ENCODE data around the gene ZNF280A.
"Not testable (repeated sequence)": the region's sequence is repeated elsewhere in the genome, so short reads cannot be mapped to it uniquely, and the experiment has no call there.

The ZNF280A gene

DNA sequence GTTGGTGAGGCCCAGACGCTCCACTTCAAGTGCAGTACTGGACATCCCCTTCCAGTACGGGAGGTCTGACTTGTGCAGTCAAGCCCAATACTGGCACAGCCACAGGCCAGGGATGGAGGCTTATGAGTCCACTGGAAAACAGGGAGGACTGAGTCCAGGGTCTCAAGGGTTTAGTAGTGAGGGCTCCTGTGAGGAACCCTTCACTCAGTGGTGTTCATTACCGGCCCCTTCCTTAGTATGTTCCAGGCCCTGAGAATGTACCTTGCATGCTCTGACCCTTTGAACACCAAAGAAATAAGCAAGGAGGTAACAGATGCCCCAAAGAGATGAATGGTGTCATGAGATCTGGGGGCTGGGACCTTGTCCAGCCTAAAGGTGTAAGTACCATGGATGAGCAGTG lies 27.2 kb upstream of the ZNF280A start:
- H3K4me3 ChIP-seq (ENCODE audit: low read depth, low read length), result no peak overlapping the region
- no peak for DNase-seq (ENCODE audit: low read depth)

DNA sequence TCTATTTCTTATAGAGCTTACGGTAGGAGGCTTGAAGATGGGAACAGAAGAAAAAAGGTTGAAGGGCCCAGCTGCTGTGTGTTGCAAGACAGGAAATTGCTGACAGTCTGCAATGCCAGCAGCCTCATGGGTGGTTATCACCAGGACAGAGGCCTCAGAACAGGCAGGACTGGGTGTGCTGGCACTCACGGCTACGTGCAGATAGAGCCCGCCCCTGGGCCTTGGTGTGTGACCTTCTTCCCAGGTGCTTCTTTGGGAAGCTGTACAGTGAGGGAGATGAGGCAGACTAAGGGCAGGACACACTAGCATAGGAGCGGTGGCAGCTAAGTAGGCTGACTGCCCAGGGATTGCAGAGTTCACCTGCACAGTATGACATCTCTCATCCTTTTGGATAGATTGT lies 26.4 kb upstream of the ZNF280A start:
- H3K4me3 ChIP-seq (ENCODE audit: low read depth, low read length), result no peak overlapping the region
- peak; percentile 4 for DNase-seq (ENCODE audit: low read depth)

DNA sequence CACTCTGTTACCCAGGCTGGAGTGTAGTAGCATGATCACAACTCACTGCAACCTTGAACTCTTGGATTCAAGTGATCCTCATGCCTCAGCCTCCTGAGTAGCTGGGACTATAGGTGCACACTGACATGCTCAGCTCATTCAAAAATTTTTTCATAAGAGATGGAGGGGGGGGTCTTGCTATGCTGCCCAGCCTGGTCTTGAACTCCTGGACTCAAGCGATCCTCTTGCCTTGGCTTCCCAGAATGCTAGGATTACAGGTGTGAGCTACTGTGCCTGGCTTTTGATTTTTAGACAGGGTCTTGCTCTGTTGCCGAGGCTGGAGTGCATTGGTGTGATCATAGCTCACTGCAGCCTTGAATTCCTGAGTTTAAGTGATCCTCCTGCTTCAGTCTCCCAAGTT lies 25.0 kb upstream of the ZNF280A start:
- H3K4me3 ChIP-seq (ENCODE audit: low read depth, low read length), result no peak overlapping the region

DNA sequence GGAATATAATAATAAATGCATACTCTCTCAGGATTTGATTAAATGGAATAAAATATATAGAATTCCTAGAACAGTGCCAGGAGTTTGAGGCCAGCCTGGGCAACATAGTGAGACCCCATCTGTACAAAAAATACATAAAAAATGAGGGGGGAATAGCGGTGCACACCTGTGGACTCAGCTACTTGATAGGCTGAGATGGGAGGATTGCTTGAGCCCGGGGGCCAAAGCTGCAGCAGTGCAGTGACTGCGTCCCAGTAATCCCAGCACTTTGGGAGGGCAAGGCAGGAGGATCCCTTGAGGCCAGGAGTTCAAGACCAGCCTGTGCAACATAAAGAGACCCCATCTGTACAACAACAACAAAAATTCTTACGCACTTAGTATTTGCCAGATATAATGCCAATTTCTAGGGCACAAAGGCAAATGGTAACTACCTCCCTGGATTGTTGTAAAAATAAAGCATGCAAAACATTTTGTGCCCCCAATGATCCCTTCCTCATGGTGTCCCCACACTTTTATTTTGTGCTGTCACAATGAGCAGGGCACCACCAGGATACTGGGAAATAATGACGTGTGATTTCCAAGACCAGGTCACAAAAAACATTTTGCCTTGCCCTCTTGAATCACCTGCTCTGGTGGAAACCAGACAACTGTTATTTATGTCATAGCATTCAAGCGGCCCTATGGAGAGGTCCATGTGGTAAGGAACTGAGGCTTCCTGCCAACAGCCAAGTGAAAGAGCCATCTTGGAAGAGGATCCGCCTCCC lies 18.3 kb upstream of the ZNF280A start:
- no peak for DNase-seq (ENCODE audit: low read depth)
- H3K4me3 ChIP-seq (ENCODE audit: low read depth, low read length), result no peak overlapping the region

More for the DNA sequence above, 25.0 kb upstream of the ZNF280A start:
- no peak for DNase-seq (ENCODE audit: low read depth)

DNA sequence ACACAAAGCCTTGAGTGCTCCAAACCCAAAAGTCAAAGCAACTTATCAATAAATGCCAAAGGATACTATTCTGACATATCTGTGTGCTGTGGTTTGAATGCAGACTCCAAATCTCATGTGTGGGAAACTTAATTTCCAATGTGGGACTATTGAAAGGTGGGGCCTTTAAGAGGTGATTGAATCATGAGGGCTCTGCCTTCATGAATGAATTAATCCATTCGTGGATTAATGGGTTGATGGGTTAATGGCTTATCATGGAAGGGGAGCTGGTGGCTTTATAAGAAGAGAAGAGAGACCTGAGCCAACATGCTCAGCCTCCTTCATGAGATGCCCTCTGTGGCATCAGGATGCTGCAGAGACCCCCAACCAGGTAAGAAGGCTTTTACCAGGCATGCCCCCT lies 16.8 kb upstream of the ZNF280A start:
- no peak overlapping the region for H3K4me3 ChIP-seq (ENCODE audit: low read depth, low read length)
- no peak for DNase-seq (ENCODE audit: low read depth)

DNA sequence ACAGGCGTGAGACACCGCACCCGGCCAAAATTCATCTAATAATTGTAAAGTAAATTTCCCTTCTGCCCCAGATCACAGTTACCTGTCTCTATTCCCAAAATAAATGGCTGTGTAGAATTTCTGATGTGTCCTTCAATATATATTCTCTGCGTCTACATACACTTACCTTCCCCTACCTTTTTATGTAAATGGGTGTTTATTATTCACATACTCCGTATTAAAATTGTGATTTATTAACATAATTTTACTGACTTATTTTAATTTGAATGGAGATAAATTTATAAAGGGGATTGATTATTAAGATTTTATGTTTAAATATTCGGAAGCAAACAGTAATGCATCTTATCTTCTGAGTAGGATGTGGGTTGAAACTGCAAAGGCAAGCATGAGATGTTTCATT lies 16.4 kb upstream of the ZNF280A start:
- DNase-seq (ENCODE audit: low read depth), result no peak
- no peak overlapping the region for H3K4me3 ChIP-seq (ENCODE audit: low read depth, low read length)

DNA sequence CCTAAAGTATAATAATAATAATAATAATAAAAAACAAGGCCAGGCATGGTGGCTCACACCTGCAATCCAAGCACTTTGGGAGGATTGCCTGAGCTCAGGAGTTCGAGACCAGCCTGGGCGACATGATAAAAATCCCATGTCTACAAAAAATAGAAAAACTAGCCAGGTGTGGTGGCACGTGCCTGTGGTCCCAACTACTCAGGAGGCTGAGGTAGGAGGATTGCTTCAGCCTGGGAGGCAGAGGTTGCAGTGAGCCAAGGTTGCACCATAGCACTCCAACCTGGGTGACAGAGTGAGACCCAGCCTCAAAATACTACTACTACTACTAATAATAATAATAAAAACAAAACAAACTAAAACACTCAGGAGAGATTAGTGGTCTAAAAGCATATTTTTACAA lies 15.6 kb upstream of the ZNF280A start:
- DNase-seq (ENCODE audit: low read depth), result no peak
- H3K4me3 ChIP-seq (ENCODE audit: low read depth, low read length), result no peak overlapping the region

DNA sequence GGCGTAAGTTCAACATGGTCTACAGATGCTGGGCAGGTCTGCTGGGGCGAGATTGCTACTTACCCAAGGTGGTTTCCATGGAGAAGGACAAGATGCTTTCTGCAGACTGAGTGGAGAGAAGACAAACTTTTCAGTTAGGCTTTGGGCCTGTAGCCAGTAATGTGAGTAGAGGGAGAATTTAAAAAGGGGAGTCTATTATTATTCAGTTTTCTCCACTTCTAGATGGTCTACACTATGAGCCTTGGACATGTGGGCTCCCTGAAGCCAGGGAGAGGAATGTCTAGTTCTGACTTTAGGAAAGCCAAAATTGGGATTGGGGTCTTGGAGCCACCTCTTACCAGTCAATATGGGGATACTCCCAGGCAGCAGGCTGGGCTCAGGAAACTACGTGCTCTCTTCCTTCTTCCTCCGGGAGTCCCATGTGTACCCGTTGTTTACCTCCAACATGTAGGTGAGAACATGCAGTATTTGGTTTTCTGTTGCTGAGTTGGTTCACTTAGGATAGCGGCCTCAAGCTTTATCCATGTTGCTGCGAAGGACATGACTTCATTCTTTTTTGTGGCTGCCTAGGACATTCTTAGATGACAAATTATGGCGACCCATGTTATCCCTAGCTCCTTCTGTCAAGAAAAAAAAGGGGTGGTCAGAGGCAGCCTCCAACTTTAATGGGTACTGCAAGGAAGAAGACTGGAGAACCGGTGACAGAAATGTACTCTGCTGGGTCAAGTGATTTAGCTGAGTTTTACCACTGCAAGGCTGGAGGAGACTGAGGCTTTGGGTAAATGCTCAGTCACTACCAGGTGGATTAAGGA lies 14.7 kb upstream of the ZNF280A start:
- DNase-seq (ENCODE audit: low read depth), result no peak
- no peak overlapping the region for H3K4me3 ChIP-seq (ENCODE audit: low read depth, low read length)

DNA sequence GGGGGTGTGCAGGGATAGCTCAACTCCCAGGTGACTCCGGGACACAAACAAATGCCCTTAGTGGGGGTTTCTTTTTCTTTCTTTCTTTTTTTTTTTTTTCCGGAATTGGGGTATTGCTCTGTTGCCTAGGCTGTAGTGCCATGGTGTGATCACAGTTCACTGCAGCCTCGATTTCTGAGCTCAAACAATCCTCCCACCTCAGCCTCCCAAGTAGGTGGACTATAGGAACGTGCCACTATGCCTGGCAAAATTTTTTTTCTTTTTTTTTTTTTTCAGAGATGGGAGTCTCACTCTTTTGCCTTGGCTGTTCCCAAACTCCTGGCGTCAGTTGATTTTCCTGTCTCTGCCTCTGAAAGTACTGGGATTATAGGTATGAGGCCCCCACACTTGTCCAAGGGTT lies 13.8 kb upstream of the ZNF280A start:
- DNase-seq (ENCODE audit: low read depth), result no peak
- H3K4me3 ChIP-seq (ENCODE audit: low read depth, low read length), result no peak overlapping the region

DNA sequence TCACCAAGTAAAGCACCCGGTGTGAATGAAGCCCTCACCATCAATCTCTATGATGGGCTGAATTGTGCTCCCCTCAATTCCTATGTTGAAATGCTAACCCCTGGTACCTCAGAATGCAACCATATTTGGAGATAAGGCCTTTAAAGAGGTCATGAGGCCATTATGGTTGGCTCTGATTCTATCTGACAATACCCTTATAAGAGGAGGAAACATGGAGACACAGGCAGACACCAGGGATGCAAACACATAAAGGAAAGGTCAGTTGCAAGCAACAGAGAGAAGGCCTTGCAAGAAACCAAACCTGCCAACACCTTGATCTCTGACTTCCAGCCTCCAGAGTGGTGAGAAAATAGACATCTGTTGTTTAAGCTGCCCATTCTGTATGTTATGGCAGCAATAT lies 13.3 kb upstream of the ZNF280A start:
- DNase-seq (ENCODE audit: low read depth), result no peak
- no peak overlapping the region for H3K4me3 ChIP-seq (ENCODE audit: low read depth, low read length)

DNA sequence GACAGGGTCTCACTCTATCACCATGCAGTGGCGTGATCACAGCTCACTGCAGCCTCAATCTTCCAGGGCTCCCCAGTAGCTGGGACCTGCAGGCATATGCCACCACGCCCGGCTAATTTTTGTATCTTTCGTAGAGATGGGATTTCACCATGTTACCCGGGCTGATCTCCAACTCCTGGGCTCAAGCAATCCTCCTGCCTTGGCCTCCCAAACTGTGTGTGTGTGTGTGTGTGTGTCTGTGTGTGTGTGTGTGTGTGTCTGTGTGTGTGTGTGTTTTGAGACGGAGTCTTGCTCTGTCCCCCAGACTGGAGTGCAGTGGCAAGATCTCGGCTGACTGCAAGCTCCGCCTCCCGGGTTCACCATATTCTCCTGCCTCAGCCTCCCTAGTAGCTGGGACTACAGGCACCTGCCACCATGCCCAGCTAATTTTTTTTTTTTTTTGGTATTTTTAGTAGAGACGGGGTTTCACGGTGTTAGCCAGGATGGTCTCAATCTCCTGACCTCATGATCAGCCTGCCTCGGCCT lies 12.5 kb upstream of the ZNF280A start:
- DNase-seq (ENCODE audit: low read depth); H3K4me3 ChIP-seq (ENCODE audit: low read depth, low read length): not testable (repeated sequence)

DNA sequence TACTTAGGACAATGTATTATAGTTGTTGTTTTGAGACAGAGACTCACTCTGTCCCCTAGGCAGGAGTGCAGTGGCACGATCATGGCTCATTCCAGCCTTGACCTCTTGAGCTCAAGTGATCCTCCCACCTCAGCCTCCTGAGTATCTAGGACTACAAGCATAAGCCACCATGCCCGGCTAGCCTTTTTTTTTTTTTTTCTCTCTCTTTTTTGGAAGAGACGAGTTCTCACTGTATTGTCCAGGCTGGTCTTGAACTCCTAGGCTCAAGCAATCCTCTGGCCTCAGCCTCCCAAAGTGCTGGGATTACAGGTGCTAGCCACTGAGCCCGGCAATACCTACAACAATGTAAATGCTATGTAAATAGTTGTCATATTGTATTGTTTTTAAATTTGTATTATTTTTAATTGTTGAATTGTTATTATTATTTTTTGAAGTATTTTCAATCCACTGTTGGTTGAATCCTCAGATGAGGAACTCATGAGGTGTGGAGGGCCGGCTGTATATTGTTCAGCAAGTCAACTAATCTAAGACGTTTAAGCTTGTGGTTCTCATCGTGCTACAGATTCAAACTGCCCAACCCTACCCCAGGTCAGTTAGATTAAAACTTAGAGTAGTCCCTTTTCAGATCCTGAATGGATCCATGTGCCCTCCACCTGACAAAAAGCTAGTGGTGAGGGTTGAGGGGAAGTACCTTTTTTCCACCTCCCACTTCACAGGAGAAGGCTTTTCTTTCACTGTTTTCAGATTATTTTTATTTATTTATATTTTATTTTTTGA lies 11.9 kb upstream of the ZNF280A start:
- no peak overlapping the region for H3K4me3 ChIP-seq (ENCODE audit: low read depth, low read length)
- no peak for DNase-seq (ENCODE audit: low read depth)

DNA sequence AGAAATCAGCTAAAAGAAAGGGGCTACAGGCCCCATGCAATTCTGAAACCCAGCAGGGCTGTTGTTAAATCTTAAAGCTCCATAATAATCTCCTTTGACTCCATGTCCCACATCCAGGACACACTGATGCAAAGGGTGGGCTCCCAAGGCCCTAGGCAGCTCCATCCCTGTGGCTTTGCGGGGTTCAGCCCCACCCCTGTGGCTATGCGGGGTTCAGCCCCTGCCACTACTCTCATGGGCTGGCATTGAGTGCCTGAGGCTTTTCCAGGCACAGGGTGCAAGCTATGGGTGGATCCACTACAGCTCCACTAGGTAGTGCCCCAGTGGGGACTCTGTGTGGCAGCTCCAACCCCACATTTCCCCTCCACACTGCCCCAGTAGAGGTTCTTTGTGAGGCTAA lies 8.7 kb upstream of the ZNF280A start:
- H3K4me3 ChIP-seq (ENCODE audit: low read depth, low read length), result no peak overlapping the region
- no peak for DNase-seq (ENCODE audit: low read depth)

DNA sequence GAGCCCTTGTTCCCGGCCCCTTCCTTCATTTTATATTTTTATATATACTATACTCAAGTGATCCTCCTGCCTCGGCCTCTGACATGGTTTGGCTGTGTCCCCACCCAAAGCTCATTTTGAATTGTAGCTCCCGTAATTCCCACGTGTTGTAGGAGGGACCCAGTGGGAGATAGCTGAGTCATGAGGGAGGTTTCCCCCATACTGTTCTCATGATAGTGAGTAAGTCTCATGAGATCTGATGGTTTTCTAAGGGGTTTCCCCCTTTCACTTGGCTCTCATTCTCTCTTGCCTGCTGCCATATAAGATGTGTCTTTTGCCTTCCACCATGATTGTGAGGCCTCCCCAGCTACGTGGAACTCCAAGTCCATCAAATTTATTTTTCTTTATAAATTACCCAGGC lies 7.2 kb upstream of the ZNF280A start:
- no peak overlapping the region for H3K4me3 ChIP-seq (ENCODE audit: low read depth, low read length)
- DNase-seq (ENCODE audit: low read depth), result no peak

DNA sequence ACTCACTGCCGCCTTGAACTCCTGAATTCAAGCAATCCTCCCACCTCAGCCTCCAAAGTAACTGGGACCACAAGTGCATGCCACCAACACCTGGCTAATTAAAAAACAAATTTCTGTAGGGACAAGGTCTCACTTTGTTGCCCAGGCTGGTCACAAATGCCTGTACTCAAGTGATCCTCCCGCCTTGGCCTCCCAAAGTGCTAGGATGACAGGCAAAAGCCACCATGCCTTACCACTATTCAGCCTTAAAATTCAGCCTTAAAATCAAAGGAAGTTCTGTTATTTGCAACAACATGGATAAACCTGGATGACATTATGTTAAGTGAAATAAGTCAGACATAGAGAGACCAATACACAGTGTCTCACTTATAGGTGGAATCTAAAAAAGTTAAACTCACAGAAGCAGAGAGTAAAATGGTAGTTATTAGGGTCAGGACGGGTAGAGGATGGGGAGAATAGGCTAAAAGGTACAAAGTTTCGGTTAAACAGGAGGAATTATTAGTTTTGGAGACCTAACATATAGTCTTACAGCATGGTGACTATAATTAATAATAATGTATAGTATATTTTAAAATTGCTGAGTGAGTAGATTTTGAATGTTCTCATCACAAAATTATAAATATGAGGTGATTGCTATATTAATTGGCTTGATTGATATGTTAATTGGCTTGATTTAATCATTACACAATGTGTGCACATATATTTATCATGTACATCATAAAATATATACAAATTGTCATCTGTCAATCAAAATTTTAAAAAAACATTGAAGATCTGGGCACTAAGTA lies 6.2 kb upstream of the ZNF280A start:
- no peak overlapping the region for H3K4me3 ChIP-seq (ENCODE audit: low read depth, low read length)
- no peak for DNase-seq (ENCODE audit: low read depth)

DNA sequence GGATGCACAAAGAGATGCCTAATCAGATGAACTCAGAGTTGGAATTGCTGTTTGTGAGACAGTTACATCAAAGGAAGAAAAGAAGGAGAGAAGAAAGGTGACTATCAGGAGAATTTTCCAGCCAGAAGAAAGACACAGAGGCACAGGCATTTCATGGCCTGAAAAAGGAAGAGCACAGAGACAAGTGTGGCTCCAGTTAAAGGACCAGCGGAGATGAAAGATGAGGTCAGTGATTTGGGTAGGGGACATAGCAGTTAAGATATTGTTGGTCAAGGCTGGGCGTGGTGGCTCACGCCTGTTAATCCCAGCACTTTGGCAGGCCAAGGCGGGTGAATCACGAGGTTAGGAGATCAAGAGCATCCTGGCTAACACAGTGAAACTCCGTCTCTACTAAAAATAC lies 3.4 kb upstream of the ZNF280A start:
- no peak overlapping the region for H3K4me3 ChIP-seq (ENCODE audit: low read depth, low read length)
- no peak for DNase-seq (ENCODE audit: low read depth)

DNA sequence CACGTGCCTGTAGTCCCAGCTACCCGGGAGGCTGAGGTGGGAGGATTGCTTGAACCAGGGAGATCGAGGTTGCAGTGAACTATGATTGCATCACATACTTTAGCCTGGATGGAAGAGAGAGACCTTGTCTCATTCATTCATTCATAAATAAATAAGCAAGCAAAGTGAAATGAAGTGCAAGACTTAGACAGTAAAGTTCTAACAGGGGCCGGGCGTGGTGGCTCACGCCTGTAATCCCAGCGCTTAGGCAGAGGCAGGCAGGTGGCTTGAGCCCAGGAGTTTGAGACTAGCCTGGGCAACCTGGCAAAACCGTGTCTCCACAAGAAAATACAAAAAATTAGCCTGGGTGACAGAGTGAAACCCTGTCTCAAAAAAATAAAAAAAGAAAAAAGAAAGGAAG lies 1.6 kb upstream of the ZNF280A start:
- no peak overlapping the region for H3K4me3 ChIP-seq (ENCODE audit: low read depth, low read length)
- no peak for DNase-seq (ENCODE audit: low read depth)

DNA sequence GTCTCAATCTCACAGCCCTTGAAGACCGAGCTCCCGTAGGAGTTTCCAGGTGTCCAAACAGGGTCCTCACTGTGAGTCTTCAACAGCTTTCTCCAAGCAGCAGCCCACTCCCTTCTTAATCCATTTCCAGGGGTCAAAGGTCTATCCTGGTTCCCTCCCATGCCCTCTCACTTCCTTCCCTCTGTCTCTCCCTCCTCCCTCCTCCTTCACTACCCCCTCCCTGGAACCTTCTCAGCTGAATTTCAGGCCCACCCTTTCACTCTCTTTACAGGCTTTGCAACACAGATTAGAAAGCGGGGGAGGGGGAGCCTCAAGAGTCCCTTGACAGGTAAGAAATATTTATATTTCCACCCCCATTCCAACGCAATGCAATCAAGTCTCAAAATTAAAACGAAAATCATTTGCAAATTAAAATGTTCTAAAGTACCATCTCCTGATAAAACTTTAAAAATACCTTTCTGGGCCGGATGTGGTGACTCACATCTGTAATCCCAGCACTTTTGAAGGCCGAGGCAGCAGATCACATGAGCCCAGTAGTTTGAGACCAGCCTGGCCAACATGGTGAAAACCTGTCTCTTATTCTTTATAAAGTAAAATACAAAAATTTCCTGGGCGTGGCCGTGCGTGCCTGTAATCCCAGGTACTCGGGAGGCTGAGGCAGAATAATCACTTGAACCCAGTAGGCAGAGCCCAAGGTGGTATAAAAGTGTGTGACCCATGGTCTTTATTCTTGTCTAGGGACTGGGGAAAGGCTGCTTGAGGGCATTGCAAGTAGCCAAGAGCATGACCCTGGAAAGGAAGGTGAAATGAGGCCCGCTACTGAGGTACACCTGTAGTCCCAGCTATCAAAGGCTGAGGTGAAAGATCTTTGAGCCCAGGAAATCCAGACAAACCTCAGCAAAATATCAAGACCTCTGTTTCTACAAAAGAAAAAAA lies 865 bp upstream of the ZNF280A start:
- DNase-seq (ENCODE audit: low read depth), result no peak
- no peak overlapping the region for H3K4me3 ChIP-seq (ENCODE audit: low read depth, low read length)

All from skeletal muscle cell (primary cell).